OCI-LY3 (cell line): ENCODE results near the gene CDK12.

ENCODE experiments used
- EZH2phosphoT487 ChIP-seq: fragments of 200-600 bp; shearing (Covaris generic); IDR thresholded peaks from 2 replicates; pipeline ENCODE4 v1.6.1; 2018; ENCODE audit warnings: antibody characterized with exemption, mixed run types, low read depth
- TF ChIP-seq, protein P1 (sequence below): fragments of 200-600, 300-600 bp; sonication (generic); IDR thresholded peaks from 2 replicates; pipeline ENCODE4 v1.5.1; 2014; ENCODE audit warnings: antibody characterized with exemption, low read length, low read depth

- TF ChIP-seq, protein P1, sequence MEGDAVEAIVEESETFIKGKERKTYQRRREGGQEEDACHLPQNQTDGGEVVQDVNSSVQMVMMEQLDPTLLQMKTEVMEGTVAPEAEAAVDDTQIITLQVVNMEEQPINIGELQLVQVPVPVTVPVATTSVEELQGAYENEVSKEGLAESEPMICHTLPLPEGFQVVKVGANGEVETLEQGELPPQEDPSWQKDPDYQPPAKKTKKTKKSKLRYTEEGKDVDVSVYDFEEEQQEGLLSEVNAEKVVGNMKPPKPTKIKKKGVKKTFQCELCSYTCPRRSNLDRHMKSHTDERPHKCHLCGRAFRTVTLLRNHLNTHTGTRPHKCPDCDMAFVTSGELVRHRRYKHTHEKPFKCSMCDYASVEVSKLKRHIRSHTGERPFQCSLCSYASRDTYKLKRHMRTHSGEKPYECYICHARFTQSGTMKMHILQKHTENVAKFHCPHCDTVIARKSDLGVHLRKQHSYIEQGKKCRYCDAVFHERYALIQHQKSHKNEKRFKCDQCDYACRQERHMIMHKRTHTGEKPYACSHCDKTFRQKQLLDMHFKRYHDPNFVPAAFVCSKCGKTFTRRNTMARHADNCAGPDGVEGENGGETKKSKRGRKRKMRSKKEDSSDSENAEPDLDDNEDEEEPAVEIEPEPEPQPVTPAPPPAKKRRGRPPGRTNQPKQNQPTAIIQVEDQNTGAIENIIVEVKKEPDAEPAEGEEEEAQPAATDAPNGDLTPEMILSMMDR: no peak
- no peak for TF ChIP-seq EZH2phosphoT487
Observed at GRCh38 chr17:39555368-39555767, 94.1 kb downstream of the CDK12 start.
